ENCODE data around the gene USP49. TPM values are rescaled to one million over a fixed set of nuclear protein-coding genes. Genes with fewer than 3 reads are reported as not detected.

The USP49 gene
- total and polyA plus RNA-seq, 2 of the 13 experiments (the other 11 are each of a cell fraction or from before 2014, with no cell fraction given): 2.9 to 4.3 TPM

GRCh38 chr6:41778895-41779294 lies 116.3 kb downstream of the USP49 start (continued):
- TF ChIP-seq, protein P1, sequence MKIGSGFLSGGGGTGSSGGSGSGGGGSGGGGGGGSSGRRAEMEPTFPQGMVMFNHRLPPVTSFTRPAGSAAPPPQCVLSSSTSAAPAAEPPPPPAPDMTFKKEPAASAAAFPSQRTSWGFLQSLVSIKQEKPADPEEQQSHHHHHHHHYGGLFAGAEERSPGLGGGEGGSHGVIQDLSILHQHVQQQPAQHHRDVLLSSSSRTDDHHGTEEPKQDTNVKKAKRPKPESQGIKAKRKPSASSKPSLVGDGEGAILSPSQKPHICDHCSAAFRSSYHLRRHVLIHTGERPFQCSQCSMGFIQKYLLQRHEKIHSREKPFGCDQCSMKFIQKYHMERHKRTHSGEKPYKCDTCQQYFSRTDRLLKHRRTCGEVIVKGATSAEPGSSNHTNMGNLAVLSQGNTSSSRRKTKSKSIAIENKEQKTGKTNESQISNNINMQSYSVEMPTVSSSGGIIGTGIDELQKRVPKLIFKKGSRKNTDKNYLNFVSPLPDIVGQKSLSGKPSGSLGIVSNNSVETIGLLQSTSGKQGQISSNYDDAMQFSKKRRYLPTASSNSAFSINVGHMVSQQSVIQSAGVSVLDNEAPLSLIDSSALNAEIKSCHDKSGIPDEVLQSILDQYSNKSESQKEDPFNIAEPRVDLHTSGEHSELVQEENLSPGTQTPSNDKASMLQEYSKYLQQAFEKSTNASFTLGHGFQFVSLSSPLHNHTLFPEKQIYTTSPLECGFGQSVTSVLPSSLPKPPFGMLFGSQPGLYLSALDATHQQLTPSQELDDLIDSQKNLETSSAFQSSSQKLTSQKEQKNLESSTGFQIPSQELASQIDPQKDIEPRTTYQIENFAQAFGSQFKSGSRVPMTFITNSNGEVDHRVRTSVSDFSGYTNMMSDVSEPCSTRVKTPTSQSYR (CRISPR knock-in tag; IDR thresholded peaks at IDR 0.05; ENCODE audit: borderline replicate concordance): 0 out of 2 replicates have a peak, but pooled peaks have one; percentile 21
- TF ChIP-seq DMAP1 (CRISPR knock-in tag; IDR thresholded peaks at IDR 0.05) (0 out of 2 replicates have a peak, but pooled peaks have one; percentile 1), NFKBIZ (CRISPR knock-in tag; IDR thresholded peaks at IDR 0.05) (no peak), ZNF775 (CRISPR knock-in tag; IDR thresholded peaks at IDR 0.05; ENCODE audit: borderline replicate concordance) (no peak), NFYC (CRISPR knock-in tag; IDR thresholded peaks at IDR 0.05) (no peak), ZNF350 (CRISPR knock-in tag; IDR thresholded peaks at IDR 0.05; ENCODE audit: borderline replicate concordance, low read depth) (peak; percentile 10; the same call in 1 of the 2 replicates), ZSCAN5A (CRISPR knock-in tag; IDR thresholded peaks at IDR 0.05; ENCODE audit: borderline replicate concordance) (0 out of 2 replicates have a peak, but pooled peaks have one; percentile 23), PRPF4 (IDR thresholded peaks at IDR 0.05; ENCODE audit: low read depth, low read length, poor library complexity, severe bottlenecking) (no peak), BORCS8-MEF2B (CRISPR knock-in tag; IDR thresholded peaks at IDR 0.05) (0 out of 2 replicates have a peak, but pooled peaks have one; percentile 52), KAT8 (CRISPR knock-in tag; IDR thresholded peaks at IDR 0.05) (no peak), NRL (CRISPR knock-in tag; IDR thresholded peaks at IDR 0.05; ENCODE audit: borderline replicate concordance) (no peak), BCL3 (CRISPR knock-in tag; IDR thresholded peaks at IDR 0.05) (peak; percentile 74; the same call in 1 of the 2 replicates)
- TF ChIP-seq, protein P2, sequence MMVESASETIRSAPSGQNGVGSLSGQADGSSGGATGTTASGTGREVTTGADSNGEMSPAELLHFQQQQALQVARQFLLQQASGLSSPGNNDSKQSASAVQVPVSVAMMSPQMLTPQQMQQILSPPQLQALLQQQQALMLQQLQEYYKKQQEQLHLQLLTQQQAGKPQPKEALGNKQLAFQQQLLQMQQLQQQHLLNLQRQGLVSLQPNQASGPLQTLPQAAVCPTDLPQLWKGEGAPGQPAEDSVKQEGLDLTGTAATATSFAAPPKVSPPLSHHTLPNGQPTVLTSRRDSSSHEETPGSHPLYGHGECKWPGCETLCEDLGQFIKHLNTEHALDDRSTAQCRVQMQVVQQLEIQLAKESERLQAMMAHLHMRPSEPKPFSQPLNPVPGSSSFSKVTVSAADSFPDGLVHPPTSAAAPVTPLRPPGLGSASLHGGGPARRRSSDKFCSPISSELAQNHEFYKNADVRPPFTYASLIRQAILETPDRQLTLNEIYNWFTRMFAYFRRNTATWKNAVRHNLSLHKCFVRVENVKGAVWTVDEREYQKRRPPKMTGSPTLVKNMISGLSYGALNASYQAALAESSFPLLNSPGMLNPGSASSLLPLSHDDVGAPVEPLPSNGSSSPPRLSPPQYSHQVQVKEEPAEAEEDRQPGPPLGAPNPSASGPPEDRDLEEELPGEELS (CRISPR knock-in tag; IDR thresholded peaks at IDR 0.05): no peak
